A549 (cell line): ENCODE data around the gene NOS3.

Experiments used
- CEBPB ChIP-seq, 2 experiments: fragments of >200 bp in 1 of 2; sonication (Bioruptor Twin) in 1 of 2; formaldehyde crosslinking in 1 of 2; IDR thresholded peaks; 2 replicates each; pipeline ENCODE4 v1.6.1; 2012 to 2016
- CHD2 ChIP-seq: fragments of 150-350 bp; IDR thresholded peaks from 2 replicates; pipeline ENCODE4 v1.6.1; 2014; ENCODE audit warnings: low read length; ENCODE audit not compliant: partially characterized antibody
- EP300 ChIP-seq, 2 experiments: fragments of >200 bp; sonication (Bioruptor Twin); formaldehyde crosslinking; IDR thresholded peaks; 2 replicates in 1 of 2; 3 replicates in 1 of 2; pipeline ENCODE4 v1.6.1; 2016 to 2017
- MAFK ChIP-seq: fragments of 450-650 bp; IDR thresholded peaks from 2 replicates; pipeline ENCODE4 v1.6.1; 2014; ENCODE audit not compliant: partially characterized antibody
- NR3C1 ChIP-seq: fragments of >200 bp; sonication (Bioruptor Twin); formaldehyde crosslinking; IDR thresholded peaks from 3 replicates; pipeline ENCODE4 v1.6.1; 2017
- RAD21 ChIP-seq, 2 experiments: fragments of >200 bp in 1 of 2; sonication (Bioruptor Twin) in 1 of 2; formaldehyde crosslinking in 1 of 2; IDR thresholded peaks in 1 of 2; conservative IDR thresholded peaks in 1 of 2; 2 replicates in 1 of 2; 3 replicates in 1 of 2; pipeline ENCODE4 v1.6.1; 2012 to 2018; ENCODE audit warnings: inconsistent platforms in 1 of 2
- TF ChIP-seq, protein P1 (sequence below): fragments of >200 bp; sonication (Bioruptor Twin); formaldehyde crosslinking; IDR thresholded peaks from 3 replicates; pipeline ENCODE4 v1.5.1; 2016
- TF ChIP-seq, protein P2 (sequence below): IDR thresholded peaks from 2 replicates; pipeline ENCODE4 v1.6.1; 2012

DNA sequence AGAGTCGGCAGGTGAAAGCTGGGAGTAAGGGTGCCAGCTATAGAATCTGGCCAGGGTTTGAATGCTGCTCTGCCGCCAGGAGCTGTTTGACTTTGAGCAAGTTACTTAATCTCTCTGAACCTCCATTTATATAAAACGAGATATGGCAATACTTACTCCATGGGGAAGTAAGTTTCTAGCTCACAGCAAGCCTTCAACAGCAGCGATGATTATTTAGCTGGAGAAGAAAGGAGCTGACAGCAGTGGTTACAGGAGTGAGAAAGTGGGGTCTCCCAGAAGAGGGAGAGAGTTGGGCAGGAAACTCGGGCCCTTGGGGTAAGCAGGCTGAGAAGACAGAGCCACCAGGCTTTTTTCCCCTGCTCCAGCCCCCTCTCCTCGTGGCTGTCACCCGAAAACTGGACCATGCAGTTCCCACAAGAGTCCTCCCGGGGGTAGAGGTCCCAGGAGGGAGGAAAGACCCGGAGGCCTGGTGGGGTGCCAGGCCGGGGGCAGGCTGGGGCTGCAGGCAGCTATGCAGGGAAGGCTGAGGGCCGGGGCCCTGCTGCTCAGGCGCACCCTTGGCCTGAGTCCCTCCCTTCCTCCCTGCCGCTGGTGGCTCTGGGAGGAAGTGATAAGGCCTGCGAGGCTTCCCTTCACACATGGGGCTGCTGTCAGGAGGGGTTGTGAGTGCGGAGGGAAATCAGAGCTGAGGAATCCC lies 3.5 kb downstream of the NOS3 start:
- TF ChIP-seq RAD21 (conservative IDR thresholded peaks at IDR 0.05 in 1 of 2, IDR thresholded peaks at IDR 0.05 in 1 of 2) (no peak), CEBPB (IDR thresholded peaks at IDR 0.05) (no peak), MAFK (no peak), CHD2 (no peak), EP300 (IDR thresholded peaks at IDR 0.05) (no peak), NR3C1 (no peak)
- TF ChIP-seq, protein P1, sequence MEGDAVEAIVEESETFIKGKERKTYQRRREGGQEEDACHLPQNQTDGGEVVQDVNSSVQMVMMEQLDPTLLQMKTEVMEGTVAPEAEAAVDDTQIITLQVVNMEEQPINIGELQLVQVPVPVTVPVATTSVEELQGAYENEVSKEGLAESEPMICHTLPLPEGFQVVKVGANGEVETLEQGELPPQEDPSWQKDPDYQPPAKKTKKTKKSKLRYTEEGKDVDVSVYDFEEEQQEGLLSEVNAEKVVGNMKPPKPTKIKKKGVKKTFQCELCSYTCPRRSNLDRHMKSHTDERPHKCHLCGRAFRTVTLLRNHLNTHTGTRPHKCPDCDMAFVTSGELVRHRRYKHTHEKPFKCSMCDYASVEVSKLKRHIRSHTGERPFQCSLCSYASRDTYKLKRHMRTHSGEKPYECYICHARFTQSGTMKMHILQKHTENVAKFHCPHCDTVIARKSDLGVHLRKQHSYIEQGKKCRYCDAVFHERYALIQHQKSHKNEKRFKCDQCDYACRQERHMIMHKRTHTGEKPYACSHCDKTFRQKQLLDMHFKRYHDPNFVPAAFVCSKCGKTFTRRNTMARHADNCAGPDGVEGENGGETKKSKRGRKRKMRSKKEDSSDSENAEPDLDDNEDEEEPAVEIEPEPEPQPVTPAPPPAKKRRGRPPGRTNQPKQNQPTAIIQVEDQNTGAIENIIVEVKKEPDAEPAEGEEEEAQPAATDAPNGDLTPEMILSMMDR: no peak
- TF ChIP-seq, protein P2, sequence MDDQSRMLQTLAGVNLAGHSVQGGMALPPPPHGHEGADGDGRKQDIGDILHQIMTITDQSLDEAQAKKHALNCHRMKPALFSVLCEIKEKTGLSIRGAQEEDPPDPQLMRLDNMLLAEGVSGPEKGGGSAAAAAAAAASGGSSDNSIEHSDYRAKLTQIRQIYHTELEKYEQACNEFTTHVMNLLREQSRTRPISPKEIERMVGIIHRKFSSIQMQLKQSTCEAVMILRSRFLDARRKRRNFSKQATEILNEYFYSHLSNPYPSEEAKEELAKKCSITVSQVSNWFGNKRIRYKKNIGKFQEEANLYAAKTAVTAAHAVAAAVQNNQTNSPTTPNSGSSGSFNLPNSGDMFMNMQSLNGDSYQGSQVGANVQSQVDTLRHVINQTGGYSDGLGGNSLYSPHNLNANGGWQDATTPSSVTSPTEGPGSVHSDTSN: no peak
